Measurements from ENCODE around the gene IDI2. TPM values are rescaled to one million over a fixed set of nuclear protein-coding genes. Genes with fewer than 3 reads are reported as not detected.

The IDI2 gene
- total RNA-seq, 2 donors from 2014 or later: 0.26 TPM; not detected in 1

GRCh38 chr10:987620-987869 is 38.1 kb downstream of the IDI2 start:
- ATAC-seq (replicated peaks): peak; percentile 1
- H3K4me1 Mint-ChIP-seq: peaks cover 18% of the 10 kb centered on the region
- peak overlapping the region; percentile 92 for H3K4me3 Mint-ChIP-seq
- no peaks in the 10 kb centered on the region for H3K27me3 Mint-ChIP-seq
- no peaks in the 10 kb centered on the region for H3K9me3 Mint-ChIP-seq
- peak overlapping the region; percentile 95 for H3K27ac Mint-ChIP-seq
- H3K36me3 Mint-ChIP-seq (ENCODE audit: low read depth): peaks cover 42% of the 10 kb centered on the region

- ATAC-seq (replicated peaks): no peak
- peaks cover 18% of the 10 kb centered on the region for H3K4me1 Mint-ChIP-seq
- peak overlapping the region; percentile 95 for H3K27ac Mint-ChIP-seq
Measured at GRCh38 chr10:986881-987619, 38.6 kb downstream of the IDI2 start.

GRCh38 chr10:986137-986825 is 39.4 kb downstream of the IDI2 start:
- Mint-ChIP-seq H3K27me3 (no peaks in the 10 kb centered on the region), H3K36me3 (ENCODE audit: low read depth) (peaks cover 34% of the 10 kb centered on the region), H3K27ac (peak overlapping the region; percentile 95), H3K4me3 (peak overlapping the region; percentile 92), H3K4me1 (peaks cover 18% of the 10 kb centered on the region), H3K9me3 (peaks cover under 1% of the 10 kb centered on the region)
- no peak for ATAC-seq (replicated peaks)

More at GRCh38 chr10:986881-987619, 38.6 kb downstream of the IDI2 start:
- peaks cover 37% of the 10 kb centered on the region for H3K36me3 Mint-ChIP-seq (ENCODE audit: low read depth)
- H3K4me3 Mint-ChIP-seq: peak overlapping the region; percentile 92
- H3K27me3 Mint-ChIP-seq: no peaks in the 10 kb centered on the region
- no peaks in the 10 kb centered on the region for H3K9me3 Mint-ChIP-seq

DNA sequence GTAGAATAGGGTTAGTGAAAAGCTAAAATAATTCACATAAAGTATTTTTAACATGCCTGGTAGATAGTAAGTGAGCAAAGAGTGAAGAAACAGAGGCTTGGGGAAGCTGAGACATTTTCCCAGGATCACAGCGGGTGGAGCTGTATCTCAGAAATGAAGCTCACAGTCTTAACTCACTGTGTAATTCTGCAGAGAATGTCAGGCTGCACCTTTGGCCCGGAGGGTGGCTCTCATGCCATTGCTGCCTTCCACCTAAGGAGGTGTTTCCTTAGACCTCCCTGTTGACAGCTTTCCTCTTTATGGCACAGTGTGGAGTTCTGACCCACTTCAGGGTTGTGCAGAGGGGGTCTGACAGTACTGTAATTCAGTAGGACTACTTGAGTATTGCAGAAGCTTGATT is 40.3 kb downstream of the IDI2 start:
- H3K4me1 Mint-ChIP-seq: peaks cover 11% of the 10 kb centered on the region
- H3K27ac Mint-ChIP-seq: no peak overlapping the region
- no peaks in the 10 kb centered on the region for H3K27me3 Mint-ChIP-seq
- no peak overlapping the region for H3K4me3 Mint-ChIP-seq
- ATAC-seq (replicated peaks): no peak
- H3K9me3 Mint-ChIP-seq: peaks cover 6% of the 10 kb centered on the region
- H3K36me3 Mint-ChIP-seq (ENCODE audit: low read depth): peaks cover 25% of the 10 kb centered on the region

GRCh38 chr10:983971-984655 is 41.5 kb downstream of the IDI2 start:
- Mint-ChIP-seq H3K27me3 (no peaks in the 10 kb centered on the region), H3K36me3 (ENCODE audit: low read depth) (peaks cover 12% of the 10 kb centered on the region), H3K27ac (no peak overlapping the region), H3K9me3 (peaks cover 8% of the 10 kb centered on the region), H3K4me3 (no peak overlapping the region), H3K4me1 (peaks cover 6% of the 10 kb centered on the region)
- ATAC-seq (replicated peaks): no peak

- H3K9me3 Mint-ChIP-seq: peaks cover 13% of the 10 kb centered on the region
- H3K4me1 Mint-ChIP-seq: peaks cover 6% of the 10 kb centered on the region
- H3K4me3 Mint-ChIP-seq: no peak overlapping the region
- no peak overlapping the region for H3K27ac Mint-ChIP-seq
- H3K27me3 Mint-ChIP-seq: no peaks in the 10 kb centered on the region
- ATAC-seq (replicated peaks): no peak
- peaks cover 5% of the 10 kb centered on the region for H3K36me3 Mint-ChIP-seq (ENCODE audit: low read depth)
Measured at GRCh38 chr10:983401-983800, 42.3 kb downstream of the IDI2 start.

DNA sequence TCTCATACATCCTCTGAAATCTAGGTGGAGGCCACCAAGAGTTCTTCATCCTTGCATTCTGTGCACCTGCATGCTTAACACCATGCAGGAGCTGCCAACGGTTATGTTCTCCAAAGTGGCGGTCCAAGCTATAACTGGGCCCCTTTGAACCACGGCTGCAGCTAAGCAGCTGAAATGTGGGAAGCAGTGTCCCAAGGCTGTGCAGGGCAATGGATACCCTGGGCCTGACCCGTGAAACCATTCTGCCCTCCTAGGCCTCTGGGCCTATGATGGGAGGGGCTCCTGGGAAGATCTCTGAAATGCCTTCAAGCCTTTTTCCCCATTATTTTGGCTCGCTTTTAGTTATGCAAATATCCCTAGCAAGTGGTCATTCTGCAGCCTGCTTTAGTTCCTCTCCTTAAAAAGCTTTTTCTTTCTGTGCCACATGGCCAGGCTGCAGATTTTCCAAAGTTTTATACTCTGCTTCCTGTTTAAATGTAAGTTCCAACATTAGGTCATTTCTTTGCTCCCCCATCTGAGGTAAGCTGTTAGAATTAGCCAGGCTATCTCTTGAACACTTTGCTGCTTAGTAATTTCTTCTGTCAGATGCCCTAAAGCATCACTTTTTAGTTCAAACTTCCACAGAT is 45.1 kb downstream of the IDI2 start:
- Mint-ChIP-seq H3K9me3 (peaks cover 13% of the 10 kb centered on the region), H3K36me3 (ENCODE audit: low read depth) (no peaks in the 10 kb centered on the region), H3K27ac (no peak overlapping the region), H3K4me3 (no peak overlapping the region), H3K27me3 (no peaks in the 10 kb centered on the region), H3K4me1 (no peaks in the 10 kb centered on the region)
- no peak for ATAC-seq (replicated peaks)

- Mint-ChIP-seq H3K4me1 (no peaks in the 10 kb centered on the region), H3K36me3 (ENCODE audit: low read depth) (no peaks in the 10 kb centered on the region), H3K27me3 (no peaks in the 10 kb centered on the region), H3K4me3 (no peak overlapping the region), H3K27ac (no peak overlapping the region), H3K9me3 (peaks cover 13% of the 10 kb centered on the region)
- ATAC-seq (replicated peaks): no peak
Measured at GRCh38 chr10:978826-979421, 46.7 kb downstream of the IDI2 start.

DNA sequence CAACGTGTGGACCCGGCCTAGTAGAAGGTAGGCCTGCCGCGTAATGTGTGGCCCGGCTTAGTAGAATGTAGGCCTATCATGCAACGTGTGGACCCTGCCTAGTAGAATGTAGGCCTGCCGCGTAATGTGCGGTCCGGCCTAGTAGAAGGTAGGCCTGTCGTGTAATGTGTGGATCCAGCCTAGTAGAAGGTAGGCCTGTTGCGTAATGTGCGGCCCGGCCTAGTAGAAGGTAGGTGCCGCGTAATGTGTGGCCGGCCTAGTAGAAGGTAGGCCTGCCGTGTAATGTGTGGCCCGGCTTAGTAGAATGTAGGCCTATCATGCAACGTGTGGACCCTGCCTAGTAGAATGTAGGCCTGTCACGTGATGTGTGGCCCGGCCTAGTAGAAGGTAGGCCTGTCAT is 49.3 kb downstream of the IDI2 start:
- Mint-ChIP-seq H3K36me3 (ENCODE audit: low read depth) (no peaks in the 10 kb centered on the region), H3K4me3 (no peak overlapping the region)

GRCh38 chr10:974785-975074 is 50.9 kb downstream of the IDI2 start:
- H3K4me3 Mint-ChIP-seq: no peak overlapping the region
- H3K4me1 Mint-ChIP-seq: no peaks in the 10 kb centered on the region
- H3K36me3 Mint-ChIP-seq (ENCODE audit: low read depth): no peaks in the 10 kb centered on the region
- H3K9me3 Mint-ChIP-seq: peaks cover 10% of the 10 kb centered on the region
- peaks cover 4% of the 10 kb centered on the region for H3K27me3 Mint-ChIP-seq
- no peak overlapping the region for H3K27ac Mint-ChIP-seq
- no peak for ATAC-seq (replicated peaks)

More for the DNA sequence above, 49.3 kb downstream of the IDI2 start:
- no peak overlapping the region for H3K27ac Mint-ChIP-seq
- H3K27me3 Mint-ChIP-seq: peaks cover 4% of the 10 kb centered on the region
- no peaks in the 10 kb centered on the region for H3K4me1 Mint-ChIP-seq
- ATAC-seq (replicated peaks): no peak
- H3K9me3 Mint-ChIP-seq: peaks cover 16% of the 10 kb centered on the region

- Mint-ChIP-seq H3K36me3 (ENCODE audit: low read depth) (no peaks in the 10 kb centered on the region), H3K4me3 (no peak overlapping the region), H3K27me3 (peaks cover 6% of the 10 kb centered on the region), H3K9me3 (peaks cover 8% of the 10 kb centered on the region), H3K27ac (no peak overlapping the region), H3K4me1 (no peaks in the 10 kb centered on the region)
- no peak for ATAC-seq (replicated peaks)
Measured at GRCh38 chr10:974038-974784, 51.4 kb downstream of the IDI2 start.

DNA sequence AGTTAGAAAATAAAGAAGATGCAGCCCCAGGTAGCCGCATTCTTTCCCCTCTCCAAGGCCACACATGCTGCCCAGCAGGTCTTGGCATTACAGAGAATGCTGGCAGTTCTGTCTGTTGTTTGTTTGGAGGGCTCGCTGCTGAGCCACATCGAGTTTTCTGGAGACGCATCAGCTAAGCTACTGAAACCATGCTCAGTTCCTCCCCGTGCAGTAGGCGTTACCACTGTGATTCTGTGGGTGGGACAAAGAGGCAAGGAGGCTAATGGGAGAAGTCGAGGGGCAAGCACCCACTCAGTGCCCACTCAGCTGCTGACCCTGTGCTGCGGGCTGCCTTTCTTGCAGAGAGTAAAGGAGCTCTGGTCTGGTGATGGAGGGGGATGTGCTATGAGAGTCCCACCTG is 52.9 kb downstream of the IDI2 start:
- Mint-ChIP-seq H3K9me3 (peaks cover 3% of the 10 kb centered on the region), H3K27me3 (peaks cover 12% of the 10 kb centered on the region), H3K4me3 (no peak overlapping the region), H3K27ac (no peak overlapping the region), H3K4me1 (no peaks in the 10 kb centered on the region), H3K36me3 (ENCODE audit: low read depth) (no peaks in the 10 kb centered on the region)
- ATAC-seq (replicated peaks): no peak

DNA sequence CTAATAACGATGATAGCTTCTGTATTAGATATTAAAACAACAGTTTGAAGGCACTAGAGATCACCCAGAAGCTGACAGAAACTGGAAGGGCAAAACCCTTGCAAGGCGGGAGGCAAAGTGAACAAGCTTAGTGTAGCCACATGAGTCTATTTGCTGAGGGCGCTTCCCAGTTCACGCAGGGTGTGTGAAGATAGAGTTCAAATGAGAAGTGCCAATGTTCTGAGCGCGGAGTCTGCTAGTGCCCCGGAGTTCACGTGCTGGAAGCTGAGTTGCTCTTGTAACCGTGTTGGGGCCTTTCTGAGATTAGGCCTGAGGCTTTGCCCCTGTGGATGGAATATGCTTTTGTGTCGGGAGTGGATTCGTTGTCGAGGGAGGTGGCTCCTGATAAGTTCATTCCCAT is 54.0 kb downstream of the IDI2 start:
- Mint-ChIP-seq H3K4me1 (peaks cover 6% of the 10 kb centered on the region), H3K27ac (no peak overlapping the region), H3K27me3 (peaks cover 12% of the 10 kb centered on the region), H3K9me3 (peaks cover 3% of the 10 kb centered on the region), H3K36me3 (ENCODE audit: low read depth) (no peaks in the 10 kb centered on the region), H3K4me3 (no peak overlapping the region)
- ATAC-seq (replicated peaks): no peak

GRCh38 chr10:971150-971542 is 54.5 kb downstream of the IDI2 start:
- Mint-ChIP-seq H3K36me3 (ENCODE audit: low read depth) (no peaks in the 10 kb centered on the region), H3K27ac (no peak overlapping the region), H3K9me3 (peaks cover 3% of the 10 kb centered on the region), H3K4me1 (peaks cover 7% of the 10 kb centered on the region), H3K4me3 (no peak overlapping the region), H3K27me3 (peaks cover 12% of the 10 kb centered on the region)
- no peak for ATAC-seq (replicated peaks)

Data from activated T-helper 17 cell treated with anti-CD3 and anti-CD28 coated beads, Interleukin-2, amount 50 U/mL, for 72 hours (primary cell).